Caco-2 (cell line): ENCODE results near the gene SPG21. TPM values are rescaled to one million over a fixed set of nuclear protein-coding genes. Genes with fewer than 3 reads are reported as not detected.

Source experiments
- BruUV-seq: library from RNA; stranded (reverse); fragments of 400-500 nt; replicated peaks from 2 replicates; lab custom pipeline; 2021; lab: Mats Ljungman, UMichigan
- CTCF ChIA-PET: fragments of 300-600 bp; sonication (Branson Sonifier 250); formaldehyde crosslinking; loops from one replicate; lab custom pipeline; 2022; ENCODE audit warnings: antibody characterized with exemption; lab: Charles Lee
- POLR2A ChIA-PET: fragments of 300-600 bp; sonication (Branson Sonifier 250); formaldehyde crosslinking; loops from one replicate; lab custom pipeline; 2022; ENCODE audit warnings: antibody characterized with exemption; lab: Charles Lee
- DNase-seq, 2 experiments: peaks; one replicate each; pipeline versions ENCODE4 v3.0.0 to v3.0.0-alpha.2; 2020 to 2022
- H3K27me3 ChIP-seq: replicated peaks from 2 replicates; pipeline ENCODE4 v1.6.0; 2011; ENCODE audit warnings: low read length; ENCODE audit not compliant: control insufficient read depth, insufficient read depth
- H3K36me3 ChIP-seq: 2 replicates; pipeline ENCODE4 v1.5.1; 2011; ENCODE audit warnings: low read length; ENCODE audit not compliant: control insufficient read depth, insufficient read depth
- H3K4me1 ChIP-seq: fragments of 250-450 bp; sonication (Bioruptor Pico); 2 replicates; pipeline ENCODE4 v1.5.1; 2020; ENCODE audit warnings: mild to moderate bottlenecking
- H3K4me3 ChIP-seq: 2 replicates; pipeline ENCODE4 v1.5.1; 2011; ENCODE audit warnings: low read depth, mild to moderate bottlenecking, control low read depth, low read length
- H3K9me3 ChIP-seq: fragments of 250-450 bp; sonication (Bioruptor Pico); 2 replicates; pipeline ENCODE4 v1.5.1; 2020; ENCODE audit warnings: mild to moderate bottlenecking, moderate library complexity
- H3K27ac Mint-ChIP-seq: one replicate; pipeline ENCODE4 v1.8.0; 2022; ENCODE audit warnings: mixed read lengths; ENCODE audit not compliant: unreplicated experiment
- H3K27me3 Mint-ChIP-seq: one replicate; pipeline ENCODE4 v1.8.0; 2022; ENCODE audit warnings: mixed read lengths; ENCODE audit not compliant: insufficient read depth, unreplicated experiment
- H3K36me3 Mint-ChIP-seq: one replicate; pipeline ENCODE4 v1.8.0; 2022; ENCODE audit warnings: mild to moderate bottlenecking, mixed read lengths; ENCODE audit not compliant: insufficient read depth, unreplicated experiment
- H3K4me1 Mint-ChIP-seq: one replicate; pipeline ENCODE4 v1.8.0; 2022; ENCODE audit warnings: low read depth, mixed read lengths; ENCODE audit not compliant: unreplicated experiment
- H3K4me3 Mint-ChIP-seq: one replicate; pipeline ENCODE4 v1.8.0; 2022; ENCODE audit warnings: mild to moderate bottlenecking, moderate library complexity, mixed read lengths; ENCODE audit not compliant: unreplicated experiment
- H3K9me3 Mint-ChIP-seq: one replicate; pipeline ENCODE4 v1.8.0; 2022; ENCODE audit warnings: mixed read lengths; ENCODE audit not compliant: unreplicated experiment
- intact Hi-C: fragments of 100-400 bp; cut with micrococcal nuclease; formaldehyde crosslinking; loops from one replicate; pipeline ENCODE4 v1.10.0; 2022; ENCODE audit not compliant: unreplicated experiment
- total RNA-seq: library from RNA; stranded (reverse); gene quantifications from 2 replicates; pipeline ENCODE4 v1.2.3, GENCODE V29; 2022
- TF ChIP-seq, protein P1 (sequence below), 2 experiments: fragments of 200-600 bp in 1 of 2; IDR thresholded peaks; 1 replicate in 1 of 2; 2 replicates in 1 of 2; pipeline versions ENCODE4 v1.5.1 to v1.8.0; 2011 to 2022; ENCODE audit warnings: antibody characterized with exemption in 1 of 2, control low read depth in 1 of 2, inconsistent platforms in 1 of 2, low read depth in 1 of 2, low read length in 1 of 2, mild to moderate bottlenecking in 1 of 2, moderate library complexity in 1 of 2; ENCODE audit not compliant: insufficient read depth in 1 of 2, severe bottlenecking in 1 of 2, unreplicated experiment in 1 of 2

SPG21 gene
- total RNA-seq, 1 experiment from 2014 or later, result 72.9 TPM

DNA sequence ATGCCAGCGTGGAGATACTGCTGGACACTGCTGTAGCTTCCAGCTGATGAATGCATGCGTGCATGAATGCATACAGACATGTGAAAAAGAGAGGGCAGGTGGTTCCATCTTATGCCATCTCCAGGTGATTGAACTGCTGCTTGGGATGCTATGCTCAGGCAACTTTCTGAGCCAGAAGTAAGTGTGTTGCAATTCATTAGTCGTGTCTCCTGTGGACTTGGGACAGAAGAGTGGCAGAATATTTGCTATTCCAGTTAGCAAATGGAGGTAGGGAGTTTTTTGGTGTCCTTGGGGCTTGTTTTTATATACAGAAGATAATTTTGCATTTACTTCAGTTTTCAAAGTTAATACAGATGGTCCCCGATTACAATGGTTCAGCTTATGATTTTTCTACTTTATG lies 44.8 kb downstream of the SPG21 start:
- Mint-ChIP-seq H3K9me3 (no peaks in the 10 kb centered on the region), H3K27ac (no peak overlapping the region), H3K4me3 (no peak overlapping the region), H3K27me3 (peaks cover 3% of the 10 kb centered on the region), H3K36me3 (no peaks in the 10 kb centered on the region), H3K4me1 (no peaks in the 10 kb centered on the region)
- BruUV-seq, result no TSS peak
- TF ChIP-seq, protein P1, sequence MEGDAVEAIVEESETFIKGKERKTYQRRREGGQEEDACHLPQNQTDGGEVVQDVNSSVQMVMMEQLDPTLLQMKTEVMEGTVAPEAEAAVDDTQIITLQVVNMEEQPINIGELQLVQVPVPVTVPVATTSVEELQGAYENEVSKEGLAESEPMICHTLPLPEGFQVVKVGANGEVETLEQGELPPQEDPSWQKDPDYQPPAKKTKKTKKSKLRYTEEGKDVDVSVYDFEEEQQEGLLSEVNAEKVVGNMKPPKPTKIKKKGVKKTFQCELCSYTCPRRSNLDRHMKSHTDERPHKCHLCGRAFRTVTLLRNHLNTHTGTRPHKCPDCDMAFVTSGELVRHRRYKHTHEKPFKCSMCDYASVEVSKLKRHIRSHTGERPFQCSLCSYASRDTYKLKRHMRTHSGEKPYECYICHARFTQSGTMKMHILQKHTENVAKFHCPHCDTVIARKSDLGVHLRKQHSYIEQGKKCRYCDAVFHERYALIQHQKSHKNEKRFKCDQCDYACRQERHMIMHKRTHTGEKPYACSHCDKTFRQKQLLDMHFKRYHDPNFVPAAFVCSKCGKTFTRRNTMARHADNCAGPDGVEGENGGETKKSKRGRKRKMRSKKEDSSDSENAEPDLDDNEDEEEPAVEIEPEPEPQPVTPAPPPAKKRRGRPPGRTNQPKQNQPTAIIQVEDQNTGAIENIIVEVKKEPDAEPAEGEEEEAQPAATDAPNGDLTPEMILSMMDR (IDR thresholded peaks at IDR 0.05; ENCODE audit: insufficient read depth in 1 of 2, low read depth in 1 of 2, low read length in 1 of 2, severe bottlenecking in 1 of 2, unreplicated experiment in 1 of 2), result no peak
- intact Hi-C loops, result loop anchor here (10.0 kb wide), 1 partner anchor 80 kb away; no protein-coding TSS in a partner anchor
- H3K9me3 ChIP-seq, result no peaks in the 10 kb centered on the region
- H3K36me3 ChIP-seq, result no peaks in the 10 kb centered on the region
- H3K4me1 ChIP-seq, result no peaks in the 10 kb centered on the region
- ChIA-PET POLR2A (interaction anchor here (0.5 kb wide), 1 partner anchor 915 kb away, joined by 3 read pairs; no protein-coding TSS in a partner anchor), CTCF (no interaction called here)
- no peak overlapping the region for H3K4me3 ChIP-seq
- H3K27me3 ChIP-seq, result no peaks in the 10 kb centered on the region
- DNase-seq, result no peak

DNA sequence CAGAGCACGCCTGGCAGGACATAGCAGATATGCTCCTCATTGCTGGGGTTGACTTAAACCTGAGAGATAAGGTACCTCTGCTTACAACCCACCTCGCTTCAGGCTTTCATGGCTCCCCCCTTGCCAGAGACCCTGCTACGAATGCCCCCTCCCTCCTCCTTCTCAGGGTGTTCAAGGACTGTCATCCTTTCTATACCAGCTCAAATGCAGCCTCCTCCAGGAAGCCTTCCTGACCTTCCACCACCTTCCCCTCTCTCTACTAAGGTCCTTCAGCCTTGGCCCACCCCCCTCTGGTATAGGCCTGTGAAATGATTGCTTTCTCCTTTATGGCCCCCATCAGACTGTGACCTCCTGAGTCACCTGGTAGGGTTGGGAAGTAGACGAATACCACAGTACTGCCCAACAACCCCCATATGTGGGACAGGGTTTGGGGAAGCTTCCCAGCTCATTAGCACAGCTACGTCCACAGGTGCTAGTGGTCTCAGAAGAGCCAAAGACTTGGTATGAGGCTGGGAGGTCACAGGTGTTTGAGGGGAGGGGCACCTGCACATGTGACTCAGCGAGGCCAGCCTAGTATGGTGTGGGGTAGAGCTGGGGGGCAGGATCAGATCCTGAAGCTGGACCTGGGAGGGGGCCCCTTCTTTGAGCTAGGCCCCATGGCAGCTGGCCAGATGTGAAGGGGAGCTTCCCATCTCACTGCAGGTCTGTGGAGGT lies 46.0 kb downstream of the SPG21 start:
- H3K36me3 ChIP-seq, result no peaks in the 10 kb centered on the region
- H3K27me3 Mint-ChIP-seq, result peaks cover 3% of the 10 kb centered on the region
- no peaks in the 10 kb centered on the region for H3K4me1 Mint-ChIP-seq
- CTCF ChIA-PET, result no interaction called here
- intact Hi-C loops, result loop anchor here (10.0 kb wide), 1 partner anchor 79 kb away; no protein-coding TSS in a partner anchor
- H3K4me1 ChIP-seq, result no peaks in the 10 kb centered on the region
- no peak for DNase-seq
- H3K27ac Mint-ChIP-seq, result no peak overlapping the region
- no peak overlapping the region for H3K4me3 ChIP-seq
- no peaks in the 10 kb centered on the region for H3K27me3 ChIP-seq
- no peak overlapping the region for H3K4me3 Mint-ChIP-seq
- TF ChIP-seq, protein P1 (IDR thresholded peaks at IDR 0.05; ENCODE audit: insufficient read depth in 1 of 2, low read depth in 1 of 2, low read length in 1 of 2, severe bottlenecking in 1 of 2, unreplicated experiment in 1 of 2), result no peak
- POLR2A ChIA-PET, result interaction anchor here (0.6 kb wide), 1 partner anchor 293 kb away, joined by 6 read pairs; no protein-coding TSS in a partner anchor
- no peaks in the 10 kb centered on the region for H3K9me3 Mint-ChIP-seq
- H3K36me3 Mint-ChIP-seq, result no peaks in the 10 kb centered on the region
- H3K9me3 ChIP-seq, result no peaks in the 10 kb centered on the region
- BruUV-seq, result no TSS peak

- no peak overlapping the region for H3K4me3 Mint-ChIP-seq
- intact Hi-C loops, result loop anchor here (10.0 kb wide), 1 partner anchor 78 kb away; no protein-coding TSS in a partner anchor
- no peaks in the 10 kb centered on the region for H3K36me3 ChIP-seq
- DNase-seq, result no peak
- ChIA-PET CTCF (no interaction called here), POLR2A (no interaction called here)
- H3K9me3 Mint-ChIP-seq, result no peaks in the 10 kb centered on the region
- TF ChIP-seq, protein P1 (IDR thresholded peaks at IDR 0.05; ENCODE audit: insufficient read depth in 1 of 2, low read depth in 1 of 2, low read length in 1 of 2, severe bottlenecking in 1 of 2, unreplicated experiment in 1 of 2), result no peak
- no peaks in the 10 kb centered on the region for H3K9me3 ChIP-seq
- BruUV-seq, result no TSS peak
- H3K27ac Mint-ChIP-seq, result no peak overlapping the region
- no peaks in the 10 kb centered on the region for H3K4me1 Mint-ChIP-seq
- H3K4me1 ChIP-seq, result no peaks in the 10 kb centered on the region
- no peaks in the 10 kb centered on the region for H3K36me3 Mint-ChIP-seq
- H3K27me3 Mint-ChIP-seq, result peaks cover 5% of the 10 kb centered on the region
- H3K27me3 ChIP-seq, result no peaks in the 10 kb centered on the region
- H3K4me3 ChIP-seq, result no peak overlapping the region
These were observed 47.4 kb downstream of the SPG21 start for GRCh38 chr15:64942356-64942755.
